Sigmoid colon (tissue), 3 donors: ENCODE measurements around the gene ALG2.

ENCODE experiments used
- POLR2A ChIP-seq, 2 donors: fragments of 450-650 bp; IDR thresholded peaks; one replicate each; pipeline ENCODE4 v1.6.1; 2016; ENCODE audit warnings: antibody characterized with exemption in 2 of 2, mild to moderate bottlenecking in 2 of 2, moderate library complexity in 2 of 2
- TF ChIP-seq, protein P1 (sequence below), 4 experiments: fragments of 450-650 bp in 3 of 4; fragments of 200-600 bp in 1 of 4; IDR thresholded peaks; one replicate each; pipeline ENCODE4 v1.5.1; 2016 to 2019; ENCODE audit warnings: antibody characterized with exemption in 4 of 4, mild to moderate bottlenecking in 3 of 4, moderate library complexity in 2 of 4

GRCh38 chr9:99237356-99237755 lies 15.6 kb upstream of the ALG2 start:
- TF ChIP-seq, protein P1, sequence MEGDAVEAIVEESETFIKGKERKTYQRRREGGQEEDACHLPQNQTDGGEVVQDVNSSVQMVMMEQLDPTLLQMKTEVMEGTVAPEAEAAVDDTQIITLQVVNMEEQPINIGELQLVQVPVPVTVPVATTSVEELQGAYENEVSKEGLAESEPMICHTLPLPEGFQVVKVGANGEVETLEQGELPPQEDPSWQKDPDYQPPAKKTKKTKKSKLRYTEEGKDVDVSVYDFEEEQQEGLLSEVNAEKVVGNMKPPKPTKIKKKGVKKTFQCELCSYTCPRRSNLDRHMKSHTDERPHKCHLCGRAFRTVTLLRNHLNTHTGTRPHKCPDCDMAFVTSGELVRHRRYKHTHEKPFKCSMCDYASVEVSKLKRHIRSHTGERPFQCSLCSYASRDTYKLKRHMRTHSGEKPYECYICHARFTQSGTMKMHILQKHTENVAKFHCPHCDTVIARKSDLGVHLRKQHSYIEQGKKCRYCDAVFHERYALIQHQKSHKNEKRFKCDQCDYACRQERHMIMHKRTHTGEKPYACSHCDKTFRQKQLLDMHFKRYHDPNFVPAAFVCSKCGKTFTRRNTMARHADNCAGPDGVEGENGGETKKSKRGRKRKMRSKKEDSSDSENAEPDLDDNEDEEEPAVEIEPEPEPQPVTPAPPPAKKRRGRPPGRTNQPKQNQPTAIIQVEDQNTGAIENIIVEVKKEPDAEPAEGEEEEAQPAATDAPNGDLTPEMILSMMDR (IDR thresholded peaks at IDR 0.05), result no peak
- TF ChIP-seq POLR2A (IDR thresholded peaks at IDR 0.05), result no peak
